Ascending aorta (tissue), 2 donors: ENCODE results near the gene NOL12. TPM values are rescaled to one million over a fixed set of nuclear protein-coding genes. Genes with fewer than 3 reads are reported as not detected.
A peak's percentile ranks its signal among the peaks of the same experiment; 100 is the strongest.

ENCODE experiments used
- DNase-seq, 2 donors: peaks; one replicate each; pipeline ENCODE4 v3.0.0-alpha.2; 2019; ENCODE audit warnings: low spot score in 2 of 2
- H3K27ac ChIP-seq, 2 donors: fragments of 200-600 bp; sonication (generic); one replicate each; pipeline ENCODE4 v1.5.1; 2016 to 2017; ENCODE audit warnings: mild to moderate bottlenecking in 1 of 2
- H3K27me3 ChIP-seq: fragments of 200-600 bp; sonication (generic); one replicate; pipeline ENCODE4 v1.5.1; 2017
- H3K36me3 ChIP-seq, 2 donors: fragments of 200-600 bp; sonication (generic); one replicate each; pipeline ENCODE4 v1.5.1; 2016
- H3K4me1 ChIP-seq, 2 donors: fragments of 200-600 bp; sonication (generic); one replicate each; pipeline ENCODE4 v1.5.1; 2016 to 2017; ENCODE audit warnings: mild to moderate bottlenecking in 1 of 2
- H3K4me3 ChIP-seq, 2 donors: fragments of 200-600 bp; sonication (generic); one replicate each; pipeline ENCODE4 v1.5.1; 2016 to 2017; ENCODE audit warnings: mild to moderate bottlenecking in 1 of 2
- H3K9me3 ChIP-seq, 2 donors: fragments of 200-600 bp; sonication (generic); one replicate each; pipeline ENCODE4 v1.5.1; 2016
- intact Hi-C: fragments of 100-400 bp; cut with DNase I; formaldehyde crosslinking; loops from one replicate; pipeline ENCODE4 v1.15.1; 2023
- total RNA-seq: library from RNA; depleted of rRNA; stranded (reverse); fragments of >200 nt; gene quantifications from one replicate; pipeline ENCODE4 v1.1.0, GENCODE V29; 2016
- TF ChIP-seq, protein P1 (sequence below), 3 experiments: fragments of 200-600 bp in 2 of 3; fragments of 450-650 bp in 1 of 3; sonication (generic) in 2 of 3; IDR thresholded peaks; one replicate each; pipeline ENCODE4 v1.5.1; 2016 to 2019; ENCODE audit warnings: antibody characterized with exemption in 3 of 3, mild to moderate bottlenecking in 1 of 3, moderate library complexity in 1 of 3

Gene NOL12
- total RNA-seq, 1 donor from 2014 or later = 4.0 TPM

- intact Hi-C loops = loop anchor here (2.0 to 5.0 kb wide), 2 partner anchors 20 to 58 kb away; no protein-coding TSS in a partner anchor
- Histone ChIP-seq H3K27me3 (no peaks in the 10 kb centered on the region), H3K9me3 (no peaks in the 10 kb centered on the region), H3K4me1 (peaks cover 6 to 14% of the 10 kb centered on the region in 2 donors), H3K36me3 (peaks cover 25 to 28% of the 10 kb centered on the region in 2 donors), H3K27ac (no peak overlapping the region), H3K4me3 (no peak overlapping the region)
- TF ChIP-seq, protein P1, sequence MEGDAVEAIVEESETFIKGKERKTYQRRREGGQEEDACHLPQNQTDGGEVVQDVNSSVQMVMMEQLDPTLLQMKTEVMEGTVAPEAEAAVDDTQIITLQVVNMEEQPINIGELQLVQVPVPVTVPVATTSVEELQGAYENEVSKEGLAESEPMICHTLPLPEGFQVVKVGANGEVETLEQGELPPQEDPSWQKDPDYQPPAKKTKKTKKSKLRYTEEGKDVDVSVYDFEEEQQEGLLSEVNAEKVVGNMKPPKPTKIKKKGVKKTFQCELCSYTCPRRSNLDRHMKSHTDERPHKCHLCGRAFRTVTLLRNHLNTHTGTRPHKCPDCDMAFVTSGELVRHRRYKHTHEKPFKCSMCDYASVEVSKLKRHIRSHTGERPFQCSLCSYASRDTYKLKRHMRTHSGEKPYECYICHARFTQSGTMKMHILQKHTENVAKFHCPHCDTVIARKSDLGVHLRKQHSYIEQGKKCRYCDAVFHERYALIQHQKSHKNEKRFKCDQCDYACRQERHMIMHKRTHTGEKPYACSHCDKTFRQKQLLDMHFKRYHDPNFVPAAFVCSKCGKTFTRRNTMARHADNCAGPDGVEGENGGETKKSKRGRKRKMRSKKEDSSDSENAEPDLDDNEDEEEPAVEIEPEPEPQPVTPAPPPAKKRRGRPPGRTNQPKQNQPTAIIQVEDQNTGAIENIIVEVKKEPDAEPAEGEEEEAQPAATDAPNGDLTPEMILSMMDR (IDR thresholded peaks at IDR 0.05) = no peak
- DNase-seq = no peak
Observed at GRCh38 chr22:37680191-37680851, 5.8 kb upstream of the NOL12 start.

DNA sequence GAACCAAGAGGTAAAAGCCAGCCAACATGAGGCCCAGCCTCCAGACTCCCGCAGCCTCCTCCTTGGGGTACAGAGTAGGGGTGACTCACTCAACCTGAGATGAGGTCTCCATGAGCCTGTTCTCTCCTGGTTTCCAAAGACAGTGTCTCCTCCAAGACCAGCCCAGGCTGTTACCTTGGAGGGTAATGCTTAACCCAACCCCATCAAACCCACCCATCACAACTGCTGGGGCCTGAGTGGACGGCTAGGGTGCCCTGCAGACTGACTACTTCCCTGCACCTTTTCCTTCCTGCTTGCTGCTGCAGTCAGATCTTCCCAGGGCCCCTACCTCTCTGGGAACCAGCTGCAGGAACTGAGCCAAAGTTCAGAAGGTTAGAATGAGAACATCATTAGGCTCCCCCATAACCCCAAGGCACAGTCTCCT, 5.1 kb upstream of the NOL12 start:
- peaks cover 6 to 14% of the 10 kb centered on the region in 2 donors for H3K4me1 ChIP-seq
- H3K27me3 ChIP-seq = no peaks in the 10 kb centered on the region
- no peak overlapping the region for H3K4me3 ChIP-seq
- H3K9me3 ChIP-seq = no peaks in the 10 kb centered on the region
- H3K36me3 ChIP-seq = peaks cover 25 to 28% of the 10 kb centered on the region in 2 donors
- intact Hi-C loops = loop anchor here (1.0 to 5.0 kb wide), 3 partner anchors 20 to 59 kb away; no protein-coding TSS in a partner anchor
- H3K27ac ChIP-seq = no peak overlapping the region
- no peak for DNase-seq
- TF ChIP-seq, protein P1 (IDR thresholded peaks at IDR 0.05) = no peak

GRCh38 chr22:37681556-37682049, 4.5 kb upstream of the NOL12 start:
- no peak overlapping the region for H3K27ac ChIP-seq
- no peak overlapping the region for H3K4me3 ChIP-seq
- intact Hi-C loops = loop anchor here (1.0 to 5.0 kb wide), 3 partner anchors 21 to 59 kb away; no protein-coding TSS in a partner anchor
- no peaks in the 10 kb centered on the region for H3K9me3 ChIP-seq
- no peaks in the 10 kb centered on the region for H3K27me3 ChIP-seq
- peak in 1 of 2 donors; percentile 84 for DNase-seq
- peaks cover 6 to 14% of the 10 kb centered on the region in 2 donors for H3K4me1 ChIP-seq
- peaks cover 25 to 28% of the 10 kb centered on the region in 2 donors for H3K36me3 ChIP-seq
- TF ChIP-seq, protein P1 (IDR thresholded peaks at IDR 0.05) = peak; percentile 89 to 94 (median 92)

- Histone ChIP-seq H3K9me3 (no peaks in the 10 kb centered on the region), H3K27ac (no peak overlapping the region), H3K27me3 (no peaks in the 10 kb centered on the region), H3K4me3 (no peak overlapping the region), H3K36me3 (peaks cover 10 to 12% of the 10 kb centered on the region in 2 donors), H3K4me1 (peaks cover 0 to 4% of the 10 kb centered on the region in 2 donors)
- intact Hi-C loops = loop anchor here (5.0 kb wide), 1 partner anchor 63 kb away; no protein-coding TSS in a partner anchor
- no peak for DNase-seq
- TF ChIP-seq, protein P1 (IDR thresholded peaks at IDR 0.05) = no peak
Observed at GRCh38 chr22:37684803-37685615, 1.1 kb upstream of the NOL12 start.

- no peaks in the 10 kb centered on the region for H3K9me3 ChIP-seq
- H3K4me1 ChIP-seq = peaks cover 0 to 4% of the 10 kb centered on the region in 2 donors
- no peak for DNase-seq
- peaks cover 39 to 44% of the 10 kb centered on the region in 2 donors for H3K36me3 ChIP-seq
- intact Hi-C loops = no loop called here
- no peak overlapping the region for H3K4me3 ChIP-seq
- no peak overlapping the region for H3K27ac ChIP-seq
- H3K27me3 ChIP-seq = no peaks in the 10 kb centered on the region
- TF ChIP-seq, protein P1 (IDR thresholded peaks at IDR 0.05) = no peak
Observed at GRCh38 chr22:37690407-37690806, 4.3 kb downstream of the NOL12 start.
